WTC11 (cell line): ENCODE results near the gene RAI1. TPM values are rescaled to one million over a fixed set of nuclear protein-coding genes. Genes with fewer than 3 reads are reported as not detected.

Source experiments
- ATAC-seq: fragments of 200-7000 bp; cut with Tn5 transposase; 2 replicates; pipeline ENCODE4 v1.10.0; 2021; ENCODE audit warnings: mild to moderate bottlenecking, moderate library complexity
- CTCF ChIA-PET: fragments of 300-600 bp; sonication (Branson Sonifier 250); formaldehyde crosslinking; loops from one replicate; lab custom pipeline; 2021; ENCODE audit warnings: antibody characterized with exemption; lab: Charles Lee
- POLR2A ChIA-PET: fragments of 350-600 bp; sonication (Branson Sonifier 250); formaldehyde crosslinking; loops from one replicate; lab custom pipeline; 2021; ENCODE audit warnings: antibody characterized with exemption; lab: Charles Lee
- DNase-seq: peaks from one replicate; pipeline ENCODE4 v3.0.0; 2021; ENCODE audit warnings: low spot score
- H3K27ac Mint-ChIP-seq: 2 replicates; pipeline ENCODE4 v1.8.0; 2021; ENCODE audit warnings: mixed read lengths
- H3K27me3 Mint-ChIP-seq: 2 replicates; pipeline ENCODE4 v1.8.0; 2021; ENCODE audit warnings: low read depth, mild to moderate bottlenecking, moderate library complexity, mixed read lengths
- H3K36me3 Mint-ChIP-seq: 2 replicates; pipeline ENCODE4 v1.8.0; 2021; ENCODE audit warnings: mixed read lengths
- H3K4me1 Mint-ChIP-seq: 2 replicates; pipeline ENCODE4 v1.8.0; 2022; ENCODE audit warnings: mixed read lengths
- H3K4me3 Mint-ChIP-seq: 2 replicates; pipeline ENCODE4 v1.8.0; 2021; ENCODE audit warnings: mild to moderate bottlenecking, moderate library complexity, mixed read lengths
- H3K9me3 Mint-ChIP-seq: 2 replicates; pipeline ENCODE4 v1.8.0; 2021; ENCODE audit warnings: mixed read lengths
- CBFB ChIP-seq: sonication (generic); formaldehyde crosslinking; IDR thresholded peaks from 2 replicates; pipeline ENCODE4 v1.8.1; 2022; ENCODE audit warnings: mild to moderate bottlenecking, low read depth, missing genetic modification reagents
- CREB1 ChIP-seq: sonication (generic); formaldehyde crosslinking; IDR thresholded peaks from 2 replicates; pipeline ENCODE4 v1.8.0; 2023; ENCODE audit warnings: mild to moderate bottlenecking, missing genetic modification reagents
- EMX1 ChIP-seq: fragments of 250-450 bp; sonication (Bioruptor Pico); IDR thresholded peaks from 2 replicates; pipeline ENCODE4 v1.8.0; 2021; ENCODE audit warnings: mild to moderate bottlenecking
- GABPB1 ChIP-seq: sonication (generic); formaldehyde crosslinking; IDR thresholded peaks from 2 replicates; pipeline ENCODE4 v1.8.1; 2023; ENCODE audit warnings: mild to moderate bottlenecking, missing genetic modification reagents
- MXD4 ChIP-seq: fragments of 250-450 bp; sonication (Bioruptor Pico); IDR thresholded peaks from 2 replicates; pipeline ENCODE4 v1.8.0; 2021; ENCODE audit warnings: mild to moderate bottlenecking, moderate library complexity, borderline replicate concordance
- TCF7 ChIP-seq: sonication (generic); formaldehyde crosslinking; IDR thresholded peaks from 2 replicates; pipeline ENCODE4 v1.8.0; 2022; ENCODE audit warnings: mild to moderate bottlenecking, low read depth, missing genetic modification reagents, moderate library complexity
- ZNF121 ChIP-seq: sonication (generic); formaldehyde crosslinking; IDR thresholded peaks from 2 replicates; pipeline ENCODE4 v1.8.0; 2023; ENCODE audit warnings: missing genetic modification reagents
- ZNF423 ChIP-seq: fragments of 250-450 bp; sonication (Bioruptor Pico); IDR thresholded peaks from 2 replicates; pipeline ENCODE4 v2.1.2; 2022; ENCODE audit warnings: mild to moderate bottlenecking, moderate library complexity
- total RNA-seq: library from RNA; stranded (reverse); gene quantifications from 3 replicates; pipeline ENCODE4 v1.2.3, GENCODE V29; 2021
- TF ChIP-seq, protein P1 (sequence below): sonication (generic); formaldehyde crosslinking; IDR thresholded peaks from 2 replicates; pipeline ENCODE4 v1.8.1; 2022; ENCODE audit warnings: mild to moderate bottlenecking, missing genetic modification reagents, moderate library complexity, borderline replicate concordance
- TF ChIP-seq, protein P2 (sequence below): sonication (generic); formaldehyde crosslinking; conservative IDR thresholded peaks from 2 replicates; pipeline ENCODE4 v1.8.1; 2023; ENCODE audit warnings: mild to moderate bottlenecking, low read depth, missing genetic modification reagents, moderate library complexity
- TF ChIP-seq, protein P3 (sequence below): sonication (generic); formaldehyde crosslinking; IDR thresholded peaks from 2 replicates; pipeline ENCODE4 v1.8.1; 2023; ENCODE audit warnings: mild to moderate bottlenecking, missing genetic modification reagents
- TF ChIP-seq, protein P4 (sequence below): sonication (generic); formaldehyde crosslinking; IDR thresholded peaks from 2 replicates; pipeline ENCODE4 v1.8.0; 2022; ENCODE audit warnings: mild to moderate bottlenecking, missing genetic modification reagents
- TF ChIP-seq, protein P5 (sequence below): fragments of 250-450 bp; sonication (Bioruptor Pico); IDR thresholded peaks from 2 replicates; pipeline ENCODE4 v1.9.0; 2021; ENCODE audit warnings: moderate library complexity, mild to moderate bottlenecking, inconsistent platforms, borderline replicate concordance
- TF ChIP-seq, protein P6 (sequence below): sonication (generic); formaldehyde crosslinking; IDR thresholded peaks from 2 replicates; pipeline ENCODE4 v1.8.1; 2023; ENCODE audit warnings: mild to moderate bottlenecking, moderate library complexity, missing genetic modification reagents
- TF ChIP-seq, protein P7 (sequence below): sonication (generic); formaldehyde crosslinking; IDR thresholded peaks from 2 replicates; pipeline ENCODE4 v1.8.0; 2022; ENCODE audit warnings: mild to moderate bottlenecking, missing genetic modification reagents

Gene RAI1
- total RNA-seq, 1 experiment from 2014 or later: 12.7 TPM

DNA sequence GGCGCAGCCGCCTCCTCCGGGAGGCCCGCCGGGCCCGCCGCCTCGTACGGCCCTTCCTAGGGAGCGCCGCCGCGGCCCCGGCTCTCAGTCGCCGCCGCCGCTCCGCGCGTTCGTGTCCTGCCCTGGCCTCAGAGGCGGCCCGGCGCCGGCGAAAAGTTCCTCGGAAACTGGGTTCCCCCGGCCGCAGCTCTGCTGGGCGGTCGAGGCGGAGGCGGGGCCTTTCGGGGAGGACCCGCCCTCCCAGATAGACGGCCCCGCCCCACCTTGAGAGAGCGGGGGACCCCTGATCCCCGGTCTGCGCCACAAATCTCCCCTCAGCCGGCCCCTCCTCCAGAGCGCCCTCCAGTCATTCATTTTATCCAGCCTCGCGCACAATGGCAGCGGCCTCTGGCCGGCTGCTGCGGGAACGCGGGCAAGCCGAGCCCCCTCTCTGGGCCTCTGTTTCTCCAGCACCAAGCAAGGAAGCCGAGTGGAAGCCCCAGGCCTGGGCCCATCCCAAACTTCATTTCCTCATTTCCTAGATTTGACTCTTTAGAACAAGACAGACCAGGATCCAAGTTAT lies 155.6 kb downstream of the RAI1 start, which contains the start of gene SREBF1 (continued):
- TF ChIP-seq, protein P1, sequence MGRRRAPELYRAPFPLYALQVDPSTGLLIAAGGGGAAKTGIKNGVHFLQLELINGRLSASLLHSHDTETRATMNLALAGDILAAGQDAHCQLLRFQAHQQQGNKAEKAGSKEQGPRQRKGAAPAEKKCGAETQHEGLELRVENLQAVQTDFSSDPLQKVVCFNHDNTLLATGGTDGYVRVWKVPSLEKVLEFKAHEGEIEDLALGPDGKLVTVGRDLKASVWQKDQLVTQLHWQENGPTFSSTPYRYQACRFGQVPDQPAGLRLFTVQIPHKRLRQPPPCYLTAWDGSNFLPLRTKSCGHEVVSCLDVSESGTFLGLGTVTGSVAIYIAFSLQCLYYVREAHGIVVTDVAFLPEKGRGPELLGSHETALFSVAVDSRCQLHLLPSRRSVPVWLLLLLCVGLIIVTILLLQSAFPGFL: no peak
- TF ChIP-seq, protein P2, sequence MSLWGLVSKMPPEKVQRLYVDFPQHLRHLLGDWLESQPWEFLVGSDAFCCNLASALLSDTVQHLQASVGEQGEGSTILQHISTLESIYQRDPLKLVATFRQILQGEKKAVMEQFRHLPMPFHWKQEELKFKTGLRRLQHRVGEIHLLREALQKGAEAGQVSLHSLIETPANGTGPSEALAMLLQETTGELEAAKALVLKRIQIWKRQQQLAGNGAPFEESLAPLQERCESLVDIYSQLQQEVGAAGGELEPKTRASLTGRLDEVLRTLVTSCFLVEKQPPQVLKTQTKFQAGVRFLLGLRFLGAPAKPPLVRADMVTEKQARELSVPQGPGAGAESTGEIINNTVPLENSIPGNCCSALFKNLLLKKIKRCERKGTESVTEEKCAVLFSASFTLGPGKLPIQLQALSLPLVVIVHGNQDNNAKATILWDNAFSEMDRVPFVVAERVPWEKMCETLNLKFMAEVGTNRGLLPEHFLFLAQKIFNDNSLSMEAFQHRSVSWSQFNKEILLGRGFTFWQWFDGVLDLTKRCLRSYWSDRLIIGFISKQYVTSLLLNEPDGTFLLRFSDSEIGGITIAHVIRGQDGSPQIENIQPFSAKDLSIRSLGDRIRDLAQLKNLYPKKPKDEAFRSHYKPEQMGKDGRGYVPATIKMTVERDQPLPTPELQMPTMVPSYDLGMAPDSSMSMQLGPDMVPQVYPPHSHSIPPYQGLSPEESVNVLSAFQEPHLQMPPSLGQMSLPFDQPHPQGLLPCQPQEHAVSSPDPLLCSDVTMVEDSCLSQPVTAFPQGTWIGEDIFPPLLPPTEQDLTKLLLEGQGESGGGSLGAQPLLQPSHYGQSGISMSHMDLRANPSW (CRISPR knock-in tag): no peak
- TF ChIP-seq CREB1 (CRISPR knock-in tag) (no peak), EMX1 (CRISPR knock-in tag) (no peak), MXD4 (CRISPR knock-in tag) (no peak), ZNF121 (CRISPR knock-in tag) (no peak), CBFB (CRISPR knock-in tag) (no peak)
- TF ChIP-seq, protein P3, sequence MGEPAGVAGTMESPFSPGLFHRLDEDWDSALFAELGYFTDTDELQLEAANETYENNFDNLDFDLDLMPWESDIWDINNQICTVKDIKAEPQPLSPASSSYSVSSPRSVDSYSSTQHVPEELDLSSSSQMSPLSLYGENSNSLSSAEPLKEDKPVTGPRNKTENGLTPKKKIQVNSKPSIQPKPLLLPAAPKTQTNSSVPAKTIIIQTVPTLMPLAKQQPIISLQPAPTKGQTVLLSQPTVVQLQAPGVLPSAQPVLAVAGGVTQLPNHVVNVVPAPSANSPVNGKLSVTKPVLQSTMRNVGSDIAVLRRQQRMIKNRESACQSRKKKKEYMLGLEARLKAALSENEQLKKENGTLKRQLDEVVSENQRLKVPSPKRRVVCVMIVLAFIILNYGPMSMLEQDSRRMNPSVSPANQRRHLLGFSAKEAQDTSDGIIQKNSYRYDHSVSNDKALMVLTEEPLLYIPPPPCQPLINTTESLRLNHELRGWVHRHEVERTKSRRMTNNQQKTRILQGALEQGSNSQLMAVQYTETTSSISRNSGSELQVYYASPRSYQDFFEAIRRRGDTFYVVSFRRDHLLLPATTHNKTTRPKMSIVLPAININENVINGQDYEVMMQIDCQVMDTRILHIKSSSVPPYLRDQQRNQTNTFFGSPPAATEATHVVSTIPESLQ (CRISPR knock-in tag): no peak
- TF ChIP-seq, protein P4, sequence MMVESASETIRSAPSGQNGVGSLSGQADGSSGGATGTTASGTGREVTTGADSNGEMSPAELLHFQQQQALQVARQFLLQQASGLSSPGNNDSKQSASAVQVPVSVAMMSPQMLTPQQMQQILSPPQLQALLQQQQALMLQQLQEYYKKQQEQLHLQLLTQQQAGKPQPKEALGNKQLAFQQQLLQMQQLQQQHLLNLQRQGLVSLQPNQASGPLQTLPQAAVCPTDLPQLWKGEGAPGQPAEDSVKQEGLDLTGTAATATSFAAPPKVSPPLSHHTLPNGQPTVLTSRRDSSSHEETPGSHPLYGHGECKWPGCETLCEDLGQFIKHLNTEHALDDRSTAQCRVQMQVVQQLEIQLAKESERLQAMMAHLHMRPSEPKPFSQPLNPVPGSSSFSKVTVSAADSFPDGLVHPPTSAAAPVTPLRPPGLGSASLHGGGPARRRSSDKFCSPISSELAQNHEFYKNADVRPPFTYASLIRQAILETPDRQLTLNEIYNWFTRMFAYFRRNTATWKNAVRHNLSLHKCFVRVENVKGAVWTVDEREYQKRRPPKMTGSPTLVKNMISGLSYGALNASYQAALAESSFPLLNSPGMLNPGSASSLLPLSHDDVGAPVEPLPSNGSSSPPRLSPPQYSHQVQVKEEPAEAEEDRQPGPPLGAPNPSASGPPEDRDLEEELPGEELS (CRISPR knock-in tag): no peak
- TF ChIP-seq, protein P5, sequence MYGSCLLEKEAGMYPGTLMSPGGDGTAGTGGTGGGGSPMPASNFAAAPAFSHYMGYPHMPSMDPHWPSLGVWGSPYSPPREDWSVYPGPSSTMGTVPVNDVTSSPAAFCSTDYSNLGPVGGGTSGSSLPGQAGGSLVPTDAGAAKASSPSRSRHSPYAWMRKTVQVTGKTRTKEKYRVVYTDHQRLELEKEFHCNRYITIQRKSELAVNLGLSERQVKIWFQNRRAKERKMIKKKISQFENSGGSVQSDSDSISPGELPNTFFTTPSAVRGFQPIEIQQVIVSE (CRISPR knock-in tag): no peak
- TF ChIP-seq, protein P6, sequence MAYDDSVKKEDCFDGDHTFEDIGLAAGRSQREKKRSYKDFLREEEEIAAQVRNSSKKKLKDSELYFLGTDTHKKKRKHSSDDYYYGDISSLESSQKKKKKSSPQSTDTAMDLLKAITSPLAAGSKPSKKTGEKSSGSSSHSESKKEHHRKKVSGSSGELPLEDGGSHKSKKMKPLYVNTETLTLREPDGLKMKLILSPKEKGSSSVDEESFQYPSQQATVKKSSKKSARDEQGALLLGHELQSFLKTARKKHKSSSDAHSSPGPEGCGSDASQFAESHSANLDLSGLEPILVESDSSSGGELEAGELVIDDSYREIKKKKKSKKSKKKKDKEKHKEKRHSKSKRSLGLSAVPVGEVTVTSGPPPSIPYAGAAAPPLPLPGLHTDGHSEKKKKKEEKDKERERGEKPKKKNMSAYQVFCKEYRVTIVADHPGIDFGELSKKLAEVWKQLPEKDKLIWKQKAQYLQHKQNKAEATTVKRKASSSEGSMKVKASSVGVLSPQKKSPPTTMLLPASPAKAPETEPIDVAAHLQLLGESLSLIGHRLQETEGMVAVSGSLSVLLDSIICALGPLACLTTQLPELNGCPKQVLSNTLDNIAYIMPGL: peak; percentile 29; the same call in 1 of the 2 replicates

DNA sequence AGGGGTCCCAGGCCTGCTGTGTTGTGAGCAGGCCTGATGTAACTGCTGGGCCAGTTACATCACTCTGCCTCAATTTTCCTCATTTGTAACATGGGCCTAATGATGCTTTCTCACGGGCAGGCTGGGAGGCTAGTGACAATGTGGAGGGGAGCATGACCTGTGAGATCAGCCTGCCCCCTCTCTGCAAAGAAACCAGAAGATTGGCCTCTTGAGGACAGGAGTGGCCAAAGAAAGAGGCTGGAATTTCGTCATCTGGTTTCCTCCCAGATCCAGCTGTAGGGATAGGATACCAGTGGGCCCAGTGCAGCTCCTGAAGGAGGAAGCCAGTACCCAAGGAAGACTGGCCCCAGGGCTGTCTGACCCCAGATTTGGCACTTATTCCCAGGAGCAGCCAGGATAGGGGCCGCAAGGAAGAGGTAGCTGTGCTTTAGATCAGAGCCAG lies 156.1 kb downstream of the RAI1 start:
- Mint-ChIP-seq H3K36me3 (peaks cover 16% of the 10 kb centered on the region), H3K27me3 (no peaks in the 10 kb centered on the region), H3K27ac (peak overlapping the region; percentile 100), H3K9me3 (no peaks in the 10 kb centered on the region), H3K4me1 (peaks cover 68% of the 10 kb centered on the region), H3K4me3 (peak overlapping the region; percentile 69)
- ChIA-PET POLR2A (interaction anchor here (0.7 to 4.8 kb wide), 15 partner anchors 9 to 137 kb away, joined by 3 to 137 read pairs (median 5); no protein-coding TSS in a partner anchor), CTCF (interaction anchor here (1.3 to 3.6 kb wide), 12 partner anchors 11 to 82 kb away, joined by 3 to 37 read pairs (median 5); no protein-coding TSS in a partner anchor)
- ATAC-seq (peak; percentile 1; the same call in 1 of the 2 replicates), DNase-seq (no peak)
- TF ChIP-seq ZNF423 (no peak), TCF7 (CRISPR knock-in tag) (no peak), GABPB1 (CRISPR knock-in tag) (peak; percentile 97)
- TF ChIP-seq, protein P7, sequence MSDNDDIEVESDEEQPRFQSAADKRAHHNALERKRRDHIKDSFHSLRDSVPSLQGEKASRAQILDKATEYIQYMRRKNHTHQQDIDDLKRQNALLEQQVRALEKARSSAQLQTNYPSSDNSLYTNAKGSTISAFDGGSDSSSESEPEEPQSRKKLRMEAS: peak; percentile 76
